Stomach (tissue), 9 donors: ENCODE data around the gene CFTR. TPM values are rescaled to one million over a fixed set of nuclear protein-coding genes. Genes with fewer than 3 reads are reported as not detected.

Experiments used
- DNase-seq, 2 donors: peaks; one replicate each; pipeline versions ENCODE4 v3.0.0 to v3.0.0-alpha.2; 2013 to 2019
- H3K27ac ChIP-seq, 5 donors: fragments of 200-600 bp in 4 of 5; sonication (generic) in 4 of 5; one replicate each; pipeline ENCODE4 v1.5.1; 2013 to 2019; ENCODE audit warnings: mild to moderate bottlenecking in 1 of 5, moderate library complexity in 1 of 5
- H3K27me3 ChIP-seq, 3 donors: fragments of 200-600 bp; sonication (generic); one replicate each; pipeline ENCODE4 v1.5.1; 2017 to 2019; ENCODE audit warnings: mixed run types in 1 of 3
- H3K36me3 ChIP-seq, 4 donors: fragments of 200-600 bp; sonication (generic); 1 replicate in 3 of 4; 2 replicates in 1 of 4; pipeline ENCODE4 v1.5.1; 2016 to 2019
- H3K4me1 ChIP-seq, 4 donors: fragments of 200-600 bp; sonication (generic); one replicate each; pipeline ENCODE4 v1.5.1; 2016 to 2019
- H3K4me3 ChIP-seq, 4 donors: fragments of 200-600 bp; sonication (generic) in 3 of 4; one replicate each; pipeline ENCODE4 v1.5.1; 2016 to 2019; ENCODE audit warnings: mild to moderate bottlenecking in 1 of 4
- H3K9me3 ChIP-seq, 4 donors: fragments of 200-600 bp; sonication (generic); one replicate each; pipeline ENCODE4 v1.5.1; 2016 to 2019
- CTCF ChIP-seq, 7 experiments: fragments of 450-650 bp in 4 of 7; fragments of 200-600 bp in 3 of 7; sonication (generic) in 3 of 7; IDR thresholded peaks; one replicate each; pipeline ENCODE4 v1.5.1; 2016 to 2019; ENCODE audit warnings: antibody characterized with exemption in 7 of 7, control low read depth in 2 of 7, mild to moderate bottlenecking in 1 of 7
- EP300 ChIP-seq: sonication (generic); formaldehyde crosslinking; IDR thresholded peaks from one replicate; pipeline ENCODE4 v1.6.1; 2017; ENCODE audit warnings: antibody characterized with exemption
- POLR2A ChIP-seq, 4 donors: fragments of 450-650 bp; IDR thresholded peaks; one replicate each; pipeline ENCODE4 v1.6.1; 2016; ENCODE audit warnings: antibody characterized with exemption in 4 of 4, control low read depth in 2 of 4, mild to moderate bottlenecking in 1 of 4, moderate library complexity in 1 of 4
- POLR2AphosphoS5 ChIP-seq, 3 donors: sonication (generic); formaldehyde crosslinking; IDR thresholded peaks; one replicate each; pipeline ENCODE4 v1.6.1; 2016; ENCODE audit warnings: antibody characterized with exemption in 3 of 3
- WGBS, 5 donors: extraction: QIAGEN DNeasy Blood & Tissue Kit in 3 of 5; methylation state at CpG; one replicate each; pipeline versions ENCODE4 v1.1.5 to v1.1.7; 2013 to 2018; 5-methylcytosine and 5-hydroxymethylcytosine counted together
- intact Hi-C: fragments of 100-400 bp; cut with DNase I; formaldehyde crosslinking; loops from one replicate; pipeline ENCODE4 v1.15.1; 2023; ENCODE audit warnings: low total_unique reads
- polyA plus RNA-seq, 3 donors: library from polyadenylated mRNA; stranded (reverse); fragments of 200-250 nt; gene quantifications; one replicate each; pipeline ENCODE4 v1.2.3, GENCODE V29; 2013
- total RNA-seq, 5 donors: library from RNA; depleted of rRNA; stranded (reverse); fragments of >200 nt; gene quantifications; one replicate each; pipeline versions ENCODE4 v1.1.0 to v1.2.3, GENCODE V29; 2014 to 2016
- donor health status: healthy with polysubstance abuse.
- donor health status: Bipolar disorder and iron deficiency.
- donor health status: healthy.

CFTR gene
- total and polyA plus RNA-seq, 8 donors: under 0.01 to 130 (median 1.7) TPM; not detected in 1

- peaks cover 0 to 3% (median 0%) of the 10 kb centered on the region in 4 donors for H3K4me1 ChIP-seq
- H3K9me3 ChIP-seq: peaks cover 0 to 7% (median 3%) of the 10 kb centered on the region in 4 donors
- H3K27me3 ChIP-seq: no peaks in the 10 kb centered on the region
- intact Hi-C loops: no loop called here
- H3K36me3 ChIP-seq: no peaks in the 10 kb centered on the region
- H3K27ac ChIP-seq: no peak overlapping the region
- 92 to 98% (median 97%) methylated on average over 7 to 21 of the region's 21 CpGs for WGBS, 5 donors
- no peak overlapping the region for H3K4me3 ChIP-seq
- TF ChIP-seq CTCF (IDR thresholded peaks at IDR 0.05) (no peak), POLR2A (IDR thresholded peaks at IDR 0.05) (no peak), POLR2AphosphoS5 (IDR thresholded peaks at IDR 0.05) (no peak), EP300 (no peak)
- DNase-seq: no peak
Measured at GRCh38 chr7:117596134-117596533, 116.3 kb downstream of the CFTR start.

GRCh38 chr7:117597755-117598154 is 117.9 kb downstream of the CFTR start:
- H3K27me3 ChIP-seq: no peaks in the 10 kb centered on the region
- WGBS, 5 donors: 73 to 95% (median 86%) methylated on average over 2 of the region's 2 CpGs
- TF ChIP-seq EP300 (no peak), POLR2A (IDR thresholded peaks at IDR 0.05) (no peak), POLR2AphosphoS5 (IDR thresholded peaks at IDR 0.05) (no peak), CTCF (IDR thresholded peaks at IDR 0.05) (no peak)
- intact Hi-C loops: no loop called here
- peaks cover 0 to 8% (median 4%) of the 10 kb centered on the region in 4 donors for H3K4me1 ChIP-seq
- no peak for DNase-seq
- H3K27ac ChIP-seq: no peak overlapping the region
- no peaks in the 10 kb centered on the region for H3K36me3 ChIP-seq
- H3K4me3 ChIP-seq: no peak overlapping the region
- peaks cover 0 to 7% (median 3%) of the 10 kb centered on the region in 4 donors for H3K9me3 ChIP-seq

- Histone ChIP-seq H3K36me3 (no peaks in the 10 kb centered on the region), H3K4me3 (no peak overlapping the region), H3K27ac (no peak overlapping the region), H3K27me3 (no peaks in the 10 kb centered on the region), H3K4me1 (peaks cover 0 to 8% (median 4%) of the 10 kb centered on the region in 4 donors), H3K9me3 (peaks cover 0 to 5% (median 2%) of the 10 kb centered on the region in 4 donors)
- 22 to 47% (median 35%) methylated on average over 2 of the region's 2 CpGs for WGBS, 5 donors
- TF ChIP-seq POLR2A (IDR thresholded peaks at IDR 0.05) (no peak), EP300 (no peak), POLR2AphosphoS5 (IDR thresholded peaks at IDR 0.05) (no peak), CTCF (IDR thresholded peaks at IDR 0.05) (no peak)
- DNase-seq: no peak
- intact Hi-C loops: no loop called here
Measured at GRCh38 chr7:117600911-117601310, 121.1 kb downstream of the CFTR start.

GRCh38 chr7:117603627-117604026 is 123.8 kb downstream of the CFTR start:
- Histone ChIP-seq H3K9me3 (no peaks in the 10 kb centered on the region), H3K27me3 (no peaks in the 10 kb centered on the region), H3K4me1 (peaks cover 0 to 8% (median 4%) of the 10 kb centered on the region in 4 donors), H3K27ac (no peak overlapping the region), H3K36me3 (no peaks in the 10 kb centered on the region), H3K4me3 (no peak overlapping the region)
- intact Hi-C loops: no loop called here
- TF ChIP-seq EP300 (no peak), POLR2A (IDR thresholded peaks at IDR 0.05) (no peak), CTCF (IDR thresholded peaks at IDR 0.05) (no peak), POLR2AphosphoS5 (IDR thresholded peaks at IDR 0.05) (no peak)
- WGBS, 5 donors: 81 to 87% (median 82%) methylated on average over 4 of the region's 4 CpGs
- DNase-seq: no peak
